ENCODE data around the gene PMM1.
"Not testable (repeated sequence)": the region's sequence is repeated elsewhere in the genome, so short reads cannot be mapped to it uniquely, and the experiment has no call there.

Gene PMM1

GRCh38 chr22:41596776-41597634 lies 7.4 kb upstream of the PMM1 start:
- peak; percentile 83 for DNase-seq (ENCODE audit: low spot score)

GRCh38 chr22:41595703-41596102 lies 6.1 kb upstream of the PMM1 start:
- no peak for DNase-seq (ENCODE audit: low spot score)

- DNase-seq (ENCODE audit: low spot score), result not testable (repeated sequence)
These were observed 3.8 kb upstream of the PMM1 start for GRCh38 chr22:41593336-41593960.

DNA sequence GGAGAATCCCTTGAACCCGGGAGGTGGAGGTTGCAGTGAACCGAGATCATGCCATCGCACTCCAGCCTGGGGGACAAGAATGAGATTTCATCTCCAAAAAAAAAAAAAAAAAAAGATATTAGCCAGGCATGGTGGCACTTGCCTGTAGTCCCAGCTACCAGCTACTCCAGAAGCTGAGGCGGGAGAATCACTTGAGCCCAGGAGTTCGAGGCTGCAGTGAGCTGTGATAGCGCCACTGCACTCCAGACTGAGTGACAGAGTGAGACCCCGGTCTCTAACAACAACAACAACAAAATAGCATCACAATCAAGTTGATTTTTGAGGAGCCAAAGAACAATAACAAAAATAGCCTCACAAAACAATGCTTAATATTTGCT lies 2.3 kb downstream of the PMM1 start:
- no peak for DNase-seq (ENCODE audit: low spot score)

DNA sequence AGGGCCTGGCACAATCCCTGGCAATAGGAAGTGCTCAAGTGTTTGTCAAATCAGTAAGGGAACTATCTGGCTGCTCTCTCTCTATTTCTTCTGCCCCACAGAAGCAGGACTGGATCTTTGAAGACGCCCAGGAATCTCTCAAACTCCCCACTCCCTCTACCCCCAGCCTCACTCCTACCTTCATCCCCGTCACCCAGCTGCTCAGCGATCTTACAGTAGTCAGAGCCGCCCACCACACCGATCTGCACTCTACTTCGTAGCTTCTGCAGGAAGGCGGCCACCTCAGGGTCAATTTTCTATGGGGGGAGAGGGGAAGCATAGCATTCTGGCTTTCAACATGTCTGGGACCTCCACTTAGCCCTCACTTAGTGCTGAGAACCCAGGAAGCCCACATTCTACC lies 3.7 kb downstream of the PMM1 start:
- DNase-seq (ENCODE audit: low spot score), result no peak

GRCh38 chr22:41584881-41585280 lies 4.8 kb downstream of the PMM1 start:
- no peak for DNase-seq (ENCODE audit: low spot score)

DNA sequence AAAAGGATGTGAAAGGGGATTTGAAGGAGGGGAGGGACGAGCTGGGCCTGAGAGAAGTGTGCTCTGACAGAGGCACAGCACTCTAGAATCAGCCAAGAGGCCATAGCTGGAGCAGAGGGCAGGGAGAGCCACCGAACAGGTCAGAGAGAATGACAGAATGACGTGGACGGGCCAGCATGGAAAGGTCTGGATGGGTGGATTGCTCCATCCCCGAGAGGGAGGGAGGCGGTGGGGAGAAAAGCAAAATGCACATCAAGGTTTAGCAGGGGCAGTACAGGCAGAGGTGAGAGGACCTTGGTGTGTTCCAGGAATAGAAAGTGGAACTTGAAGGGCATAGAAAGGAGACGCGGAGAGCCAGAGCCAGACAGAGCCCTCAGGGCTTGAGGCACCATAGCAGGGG lies 6.9 kb downstream of the PMM1 start:
- DNase-seq (ENCODE audit: low spot score), result no peak

DNA sequence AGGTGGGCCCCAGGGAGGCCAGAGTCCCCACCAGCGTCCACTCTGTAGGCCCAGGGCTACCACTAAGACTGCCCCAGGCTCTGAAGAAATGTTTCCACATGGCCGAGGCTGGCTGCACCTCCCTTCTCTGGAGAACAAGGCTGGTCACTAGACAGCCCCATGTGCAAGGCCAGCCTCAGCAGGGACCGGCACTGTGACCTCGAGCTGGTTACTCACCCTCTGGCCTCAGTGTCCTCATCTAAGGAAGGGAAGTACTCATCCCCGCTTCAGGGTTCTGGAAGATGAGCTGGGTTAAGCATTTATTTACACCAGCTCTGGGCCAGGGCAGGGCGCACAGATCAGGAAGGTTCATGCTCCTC lies 9.7 kb downstream of the PMM1 start:
- DNase-seq (ENCODE audit: low spot score), result no peak

DNA sequence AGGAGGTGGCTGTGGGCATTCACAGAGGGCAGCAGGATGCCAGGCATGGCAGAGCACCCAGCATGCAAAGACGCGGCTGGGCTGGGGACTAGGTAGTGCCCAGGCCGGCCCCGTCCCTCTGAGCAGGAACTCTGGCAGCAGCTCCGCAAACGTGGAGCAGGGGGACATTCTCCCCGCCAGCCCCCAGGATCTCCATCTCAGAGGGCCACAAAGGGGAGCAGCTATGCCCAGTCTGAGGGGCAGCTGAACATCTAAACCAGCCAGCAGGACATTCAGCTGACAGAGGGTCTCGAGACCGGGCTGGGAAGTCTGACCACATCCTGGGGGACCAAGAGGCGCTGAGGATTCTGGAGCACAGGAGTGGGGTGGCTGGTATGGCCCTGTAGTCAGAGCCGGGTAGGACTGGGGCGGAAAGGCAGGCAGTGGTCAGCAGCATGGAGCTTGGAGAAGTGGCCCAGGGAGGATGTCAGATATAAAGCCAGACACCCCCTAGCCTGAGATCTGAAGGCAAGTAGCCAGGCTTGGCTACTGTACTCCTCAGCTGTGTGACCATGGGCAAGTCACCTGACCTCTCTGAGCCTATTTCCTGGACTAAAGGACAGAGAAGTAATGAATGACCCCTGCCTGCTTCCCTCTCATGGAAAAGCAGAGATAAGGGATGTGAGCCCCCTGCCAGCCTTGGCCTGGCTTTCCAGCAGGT lies 10.2 kb downstream of the PMM1 start:
- no peak for DNase-seq (ENCODE audit: low spot score)

DNA sequence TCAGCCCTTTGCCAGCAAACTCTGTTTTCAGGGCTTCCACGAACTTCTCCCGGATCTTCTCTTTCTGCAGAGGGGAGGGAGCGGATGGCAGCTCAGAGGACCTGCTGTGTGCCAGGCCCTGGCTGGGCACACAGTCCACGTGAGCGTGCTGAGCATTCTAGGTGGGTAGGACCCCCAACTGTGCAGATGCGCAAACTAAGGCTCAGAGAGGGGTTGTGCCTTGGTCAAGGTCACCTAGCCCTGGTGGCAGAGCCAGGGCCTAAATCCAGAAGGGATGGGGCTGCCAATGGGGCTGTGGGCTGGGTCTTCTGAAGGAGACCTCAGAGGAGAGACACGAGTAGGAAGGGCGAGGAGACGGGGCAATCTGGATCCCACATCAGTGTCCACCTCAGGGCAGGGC lies 10.8 kb downstream of the PMM1 start:
- no peak for DNase-seq (ENCODE audit: low spot score)

GRCh38 chr22:41578114-41578513 lies 11.5 kb downstream of the PMM1 start:
- DNase-seq (ENCODE audit: low spot score), result no peak

DNA sequence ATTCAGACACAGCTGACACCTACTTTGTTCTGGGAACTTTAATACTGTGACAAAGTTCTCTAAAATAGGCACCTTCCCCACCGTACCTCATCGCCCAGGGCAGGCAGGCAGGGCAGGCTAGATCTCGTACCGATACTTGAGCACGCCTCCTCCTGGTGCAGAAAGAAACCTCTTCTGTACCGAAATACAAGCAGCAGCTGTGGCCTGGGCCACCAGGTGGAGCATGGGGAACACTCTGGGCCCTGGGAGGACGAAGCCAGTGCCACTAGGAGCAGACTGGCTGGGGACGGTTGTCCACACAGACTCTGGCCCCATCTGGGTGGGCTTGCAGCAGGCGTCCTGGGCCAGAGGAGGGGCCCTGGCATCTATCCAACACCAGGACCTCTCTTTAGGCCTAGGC lies 12.8 kb downstream of the PMM1 start:
- DNase-seq (ENCODE audit: low spot score), result peak; percentile 88

DNA sequence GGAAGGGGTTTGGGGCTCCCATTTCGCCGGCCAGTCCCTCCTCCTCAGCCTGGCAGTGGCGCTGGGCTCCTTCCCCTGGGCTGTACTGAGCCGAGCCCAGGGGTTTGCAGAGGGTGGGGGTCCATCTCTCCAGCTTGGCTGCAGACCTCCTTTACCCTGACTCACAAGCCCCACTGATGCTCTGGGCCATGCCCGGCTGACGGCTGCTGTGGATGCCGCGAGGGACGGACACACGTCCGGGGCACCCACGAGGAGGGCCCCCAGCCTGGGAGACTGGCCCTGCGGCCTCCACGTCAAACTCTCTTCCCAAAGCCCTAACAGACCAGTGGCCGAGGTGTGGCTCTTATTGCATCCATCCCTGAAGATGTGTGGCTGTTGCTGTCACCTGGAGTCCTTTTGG lies 14.1 kb downstream of the PMM1 start:
- DNase-seq (ENCODE audit: low spot score), result no peak

GRCh38 chr22:41574847-41575381 lies 14.7 kb downstream of the PMM1 start:
- peak; percentile 59 for DNase-seq (ENCODE audit: low spot score)

DNA sequence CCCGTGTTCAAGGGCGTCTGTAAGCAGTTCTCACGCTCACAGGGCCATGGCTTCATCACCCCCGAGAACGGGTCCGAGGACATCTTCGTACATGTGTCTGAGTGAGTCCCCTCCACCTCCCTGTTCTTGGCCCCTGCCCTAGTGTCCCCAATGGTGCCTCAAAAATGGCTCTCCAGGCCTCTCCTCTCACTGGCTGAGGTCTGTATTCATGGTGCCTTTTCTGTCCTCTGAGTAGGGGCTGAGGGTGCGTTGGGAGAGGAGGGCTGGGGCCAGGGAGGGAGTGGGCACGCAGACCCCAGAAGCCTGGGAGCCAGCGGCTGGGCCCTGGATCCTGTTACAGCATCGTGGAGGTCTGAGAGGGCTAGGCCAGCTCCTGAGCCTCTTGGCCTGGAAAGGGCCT lies 16.0 kb downstream of the PMM1 start:
- DNase-seq (ENCODE audit: low spot score), result no peak

- DNase-seq (ENCODE audit: low spot score), result not testable (repeated sequence)
These were observed 17.3 kb downstream of the PMM1 start for GRCh38 chr22:41572305-41572704.

GRCh38 chr22:41571786-41572185 lies 17.9 kb downstream of the PMM1 start:
- DNase-seq (ENCODE audit: low spot score), result no peak

DNA sequence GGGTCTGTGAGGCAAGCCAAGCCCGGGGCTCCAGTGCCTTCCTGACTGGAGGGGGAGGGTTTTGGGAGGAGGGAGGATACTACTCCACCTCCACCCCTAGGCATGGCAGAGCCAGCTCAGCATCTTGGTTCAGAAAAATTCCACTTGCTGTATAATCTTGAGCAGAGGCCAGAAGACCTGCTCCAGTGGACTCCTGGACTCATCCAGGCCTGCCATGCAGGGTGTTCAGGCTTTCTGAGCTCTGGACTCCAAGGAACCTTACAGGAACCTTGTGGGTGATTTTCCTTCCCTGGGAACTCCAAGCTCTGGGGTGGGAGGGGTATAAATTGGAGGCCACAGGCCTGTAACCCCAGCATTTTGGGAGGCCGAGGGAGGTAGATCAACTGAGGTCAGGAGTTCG lies 19.4 kb downstream of the PMM1 start:
- no peak for DNase-seq (ENCODE audit: low spot score)

- DNase-seq (ENCODE audit: low spot score), result no peak
These were observed 20.8 kb downstream of the PMM1 start for GRCh38 chr22:41568811-41569210.

DNA sequence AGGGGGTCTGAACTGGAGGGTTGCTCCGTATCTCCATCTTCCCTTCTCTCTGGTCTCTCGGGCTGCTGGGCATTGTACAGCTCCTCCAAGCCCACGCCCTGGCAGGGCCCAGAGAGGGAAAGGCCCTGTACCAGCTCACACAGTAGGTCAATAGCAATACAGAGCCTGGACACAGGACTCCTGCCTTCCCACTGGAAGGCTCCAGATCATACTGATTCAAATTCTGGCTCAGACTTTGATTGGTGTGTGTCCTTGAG lies 22.2 kb downstream of the PMM1 start:
- no peak for DNase-seq (ENCODE audit: low spot score)

DNA sequence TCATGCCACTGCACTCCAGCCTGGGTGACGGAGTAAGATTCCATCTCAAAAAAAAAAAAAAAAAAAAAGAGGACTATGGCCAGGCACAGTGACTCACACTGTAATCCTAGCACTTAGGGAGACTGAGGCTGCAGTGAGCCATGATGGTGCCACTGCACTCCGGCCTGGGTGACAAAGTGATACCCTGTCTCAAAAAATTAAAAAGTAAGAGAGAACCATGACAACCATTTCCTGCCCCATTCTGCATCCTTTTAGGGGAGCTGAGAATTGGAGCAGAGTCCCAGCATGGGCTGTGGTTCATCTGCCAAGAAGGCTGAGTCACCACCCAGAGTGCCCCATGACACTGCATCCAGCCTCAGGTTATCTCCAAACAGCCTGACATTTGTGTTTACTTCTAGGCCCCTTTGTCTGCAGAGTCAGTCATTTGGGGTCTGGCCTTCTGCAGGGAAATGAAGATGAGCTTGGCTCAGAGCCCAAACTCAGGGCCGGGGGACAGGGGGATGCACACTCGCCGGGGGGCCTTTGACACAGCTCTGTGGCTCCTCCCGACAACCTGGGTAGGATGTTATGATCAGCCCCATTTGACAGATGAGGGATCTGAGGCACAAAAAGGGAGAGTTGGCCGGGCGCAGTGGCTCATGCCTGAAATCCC lies 24.1 kb downstream of the PMM1 start:
- DNase-seq (ENCODE audit: low spot score), result peak; percentile 92

GRCh38 chr22:41564563-41564962 lies 25.1 kb downstream of the PMM1 start:
- DNase-seq (ENCODE audit: low spot score), result no peak

Data from hematopoietic multipotent progenitor cell treated with erythropoietin and hydrocortisone succinate and interleukin-3 and kit ligand, for 17 days (in vitro differentiated cells).